ENCODE data around the gene AGMO.
A peak's percentile ranks its signal among the peaks of the same experiment; 100 is the strongest.

Gene AGMO

GRCh38 chr7:15218261-15218660 lies 343.6 kb downstream of the AGMO start:
- no peak overlapping the region for H3K4me3 ChIP-seq (ENCODE audit: low read length)
- TF ChIP-seq CTCF (IDR thresholded peaks at IDR 0.05; ENCODE audit: insufficient read depth, low read depth, low read length, missing control alignments), result no peak
- DNase-seq (ENCODE audit: low read depth), result no peak

- no peak for TF ChIP-seq CTCF (IDR thresholded peaks at IDR 0.05; ENCODE audit: insufficient read depth, low read depth, low read length, missing control alignments)
- no peak overlapping the region for H3K4me3 ChIP-seq (ENCODE audit: low read length)
- no peak for DNase-seq (ENCODE audit: low read depth)
Measured at GRCh38 chr7:15215616-15216015, 346.2 kb downstream of the AGMO start.

GRCh38 chr7:15214976-15215375 lies 346.8 kb downstream of the AGMO start:
- H3K4me3 ChIP-seq (ENCODE audit: low read length), result no peak overlapping the region
- no peak for DNase-seq (ENCODE audit: low read depth)
- TF ChIP-seq CTCF (IDR thresholded peaks at IDR 0.05; ENCODE audit: insufficient read depth, low read depth, low read length, missing control alignments), result no peak

- H3K4me3 ChIP-seq (ENCODE audit: low read length), result no peak overlapping the region
- DNase-seq (ENCODE audit: low read depth), result no peak
- no peak for TF ChIP-seq CTCF (IDR thresholded peaks at IDR 0.05; ENCODE audit: insufficient read depth, low read depth, low read length, missing control alignments)
Measured at GRCh38 chr7:15213093-15213492, 348.7 kb downstream of the AGMO start.

GRCh38 chr7:15209429-15209828 lies 352.4 kb downstream of the AGMO start:
- DNase-seq (ENCODE audit: low read depth), result no peak
- no peak overlapping the region for H3K4me3 ChIP-seq (ENCODE audit: low read length)
- TF ChIP-seq CTCF (IDR thresholded peaks at IDR 0.05; ENCODE audit: insufficient read depth, low read depth, low read length, missing control alignments), result no peak

GRCh38 chr7:15204421-15204820 lies 357.4 kb downstream of the AGMO start:
- no peak for DNase-seq (ENCODE audit: low read depth)
- no peak overlapping the region for H3K4me3 ChIP-seq (ENCODE audit: low read length)
- no peak for TF ChIP-seq CTCF (IDR thresholded peaks at IDR 0.05; ENCODE audit: insufficient read depth, low read depth, low read length, missing control alignments)

- H3K4me3 ChIP-seq (ENCODE audit: low read length), result no peak overlapping the region
- TF ChIP-seq CTCF (IDR thresholded peaks at IDR 0.05; ENCODE audit: insufficient read depth, low read depth, low read length, missing control alignments), result no peak
- DNase-seq (ENCODE audit: low read depth), result peak; percentile 5
Measured at GRCh38 chr7:15199482-15199881, 362.3 kb downstream of the AGMO start.

Measured in epithelial cell of esophagus (primary cell).